ENCODE results near the gene ZKSCAN7.

- TF ChIP-seq POLR2AphosphoS5 (IDR thresholded peaks at IDR 0.05; ENCODE audit: insufficient read depth in 1 of 2, low read depth in 1 of 2) (no peak), CTCF (IDR thresholded peaks at IDR 0.05) (no peak), POLR2A (IDR thresholded peaks at IDR 0.05) (no peak)
These were observed 41.5 kb upstream of the ZKSCAN7 start for GRCh38 chr3:44513513-44513912.
